Mesodermal cell (in vitro differentiated cells): ENCODE results near the gene EIF5B.

Experiments
- H3K27ac ChIP-seq: 2 replicates; pipeline ENCODE4 v1.7.0; 2013; ENCODE audit warnings: mild to moderate bottlenecking, low read depth, low read length, moderate library complexity; ENCODE audit not compliant: severe bottlenecking
- H3K36me3 ChIP-seq: 2 replicates; pipeline ENCODE4 v1.7.1; 2013; ENCODE audit warnings: mild to moderate bottlenecking, low read length, moderate library complexity; ENCODE audit not compliant: control insufficient read depth, insufficient read depth
- H3K4me1 ChIP-seq: one replicate; pipeline ENCODE4 v1.7.1; 2013; ENCODE audit warnings: mild to moderate bottlenecking, low read length; ENCODE audit not compliant: insufficient read depth, control insufficient read depth, poor library complexity, severe bottlenecking
- H3K4me3 ChIP-seq: 2 replicates; pipeline ENCODE4 v1.7.0; 2013; ENCODE audit warnings: low read length, control low read depth, mild to moderate bottlenecking; ENCODE audit not compliant: insufficient read depth, poor library complexity, severe bottlenecking; ENCODE audit errors: extremely low read depth
- H3K9me3 ChIP-seq: 2 replicates; pipeline ENCODE4 v1.7.1; 2013; ENCODE audit warnings: mild to moderate bottlenecking, low read length, moderate library complexity; ENCODE audit not compliant: control insufficient read depth
- WGBS, 2 experiments: methylation state at CpG; one replicate each; pipeline ENCODE4 v1.1.5; 2013; ENCODE audit warnings: missing lambda C conversion rate in 2 of 2; ENCODE audit not compliant: insufficient coverage in 2 of 2; 5-methylcytosine and 5-hydroxymethylcytosine counted together

EIF5B gene

GRCh38 chr2:99397266-99397920, 60.2 kb downstream of the EIF5B start:
- no peaks in the 10 kb centered on the region for H3K4me1 ChIP-seq
- WGBS, 2 experiments = 82 to 95% methylated on average over 1 to 3 of the region's 3 CpGs
- H3K4me3 ChIP-seq = no peak overlapping the region
- H3K27ac ChIP-seq = no peak overlapping the region
- H3K36me3 ChIP-seq = peaks cover 100% of the 10 kb centered on the region
- H3K9me3 ChIP-seq = no peaks in the 10 kb centered on the region

- Histone ChIP-seq H3K27ac (no peak overlapping the region), H3K4me3 (no peak overlapping the region), H3K9me3 (no peaks in the 10 kb centered on the region), H3K4me1 (peaks cover 3% of the 10 kb centered on the region), H3K36me3 (peaks cover 100% of the 10 kb centered on the region)
- whole genome bisulfite sequencing, 2 experiments = 83 to 100% methylated on average over 2 to 4 of the region's 5 CpGs
Measured at GRCh38 chr2:99398303-99398702, 61.1 kb downstream of the EIF5B start.

DNA sequence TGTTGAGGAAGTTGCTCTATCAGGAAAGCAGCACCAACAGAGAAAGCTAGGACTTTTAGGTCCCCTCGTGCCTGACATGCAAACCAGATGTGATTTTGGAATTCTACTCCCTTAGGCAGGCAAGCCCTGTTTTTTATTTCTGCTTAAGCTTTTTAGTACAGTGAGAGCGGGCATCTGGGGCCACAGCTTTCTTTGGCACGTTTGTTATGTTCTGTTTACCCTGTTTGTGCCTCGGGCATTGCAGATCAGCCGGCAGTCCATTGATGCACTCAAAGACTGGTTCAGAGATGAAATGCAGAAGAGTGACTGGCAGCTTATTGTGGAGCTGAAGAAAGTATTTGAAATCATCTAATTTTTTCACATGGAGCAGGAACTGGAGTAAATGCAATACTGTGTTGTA, 61.9 kb downstream of the EIF5B start:
- H3K27ac ChIP-seq = no peak overlapping the region
- H3K36me3 ChIP-seq = peaks cover 100% of the 10 kb centered on the region
- H3K9me3 ChIP-seq = no peaks in the 10 kb centered on the region
- 84 to 88% methylated on average over 5 of the region's 5 CpGs for WGBS, 2 experiments
- H3K4me3 ChIP-seq = no peak overlapping the region
- peaks cover 8% of the 10 kb centered on the region for H3K4me1 ChIP-seq

GRCh38 chr2:99399795-99400194, 62.6 kb downstream of the EIF5B start:
- H3K36me3 ChIP-seq = peaks cover 99% of the 10 kb centered on the region
- no peak overlapping the region for H3K27ac ChIP-seq
- H3K9me3 ChIP-seq = no peaks in the 10 kb centered on the region
- WGBS, 2 experiments = 88% methylated on average over 1 of the region's 2 CpGs; no CpG with 5 or more reads in 1 of the 2 experiments
- H3K4me3 ChIP-seq = no peak overlapping the region
- H3K4me1 ChIP-seq = peaks cover 14% of the 10 kb centered on the region

DNA sequence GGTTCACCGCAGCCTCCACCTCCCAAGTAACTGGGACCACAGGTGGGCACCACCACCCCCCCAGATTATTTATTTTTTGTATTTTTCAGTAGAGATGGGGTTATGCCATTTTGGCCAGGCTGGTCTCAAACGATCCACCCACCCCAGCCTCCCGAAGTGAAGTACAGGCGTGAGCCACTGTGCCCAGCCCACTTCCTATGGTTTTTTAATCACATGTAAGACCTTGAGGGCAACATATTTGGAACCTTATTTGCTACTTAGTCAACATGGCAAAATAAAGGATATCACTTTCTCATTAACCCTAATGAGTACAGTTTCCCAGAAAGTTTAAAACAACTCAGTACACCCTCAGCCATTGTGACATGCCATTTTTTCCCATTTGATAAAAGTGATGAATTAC, 64.7 kb downstream of the EIF5B start:
- H3K27ac ChIP-seq = no peak overlapping the region
- no peaks in the 10 kb centered on the region for H3K9me3 ChIP-seq
- WGBS, 2 experiments = 80 to 100% methylated on average over 3 of the region's 4 CpGs
- peaks cover 14% of the 10 kb centered on the region for H3K4me1 ChIP-seq
- H3K36me3 ChIP-seq = peaks cover 98% of the 10 kb centered on the region
- no peak overlapping the region for H3K4me3 ChIP-seq

- Histone ChIP-seq H3K36me3 (peaks cover 96% of the 10 kb centered on the region), H3K4me3 (no peak overlapping the region), H3K27ac (no peak overlapping the region), H3K4me1 (peaks cover 14% of the 10 kb centered on the region), H3K9me3 (no peaks in the 10 kb centered on the region)
Measured at GRCh38 chr2:99403084-99403483, 65.9 kb downstream of the EIF5B start.

GRCh38 chr2:99403524-99403923, 66.3 kb downstream of the EIF5B start:
- Histone ChIP-seq H3K4me1 (peaks cover 14% of the 10 kb centered on the region), H3K27ac (peak overlapping the region; percentile 10), H3K36me3 (peaks cover 95% of the 10 kb centered on the region), H3K4me3 (no peak overlapping the region), H3K9me3 (no peaks in the 10 kb centered on the region)
- WGBS, 2 experiments = 80 to 82% methylated on average over 2 to 4 of the region's 4 CpGs

- H3K9me3 ChIP-seq = no peaks in the 10 kb centered on the region
- H3K27ac ChIP-seq = no peak overlapping the region
- peaks cover 94% of the 10 kb centered on the region for H3K36me3 ChIP-seq
- peaks cover 14% of the 10 kb centered on the region for H3K4me1 ChIP-seq
- no peak overlapping the region for H3K4me3 ChIP-seq
- WGBS, 2 experiments = 88 to 97% methylated on average over 4 to 5 of the region's 8 CpGs
Measured at GRCh38 chr2:99404039-99404796, 67.0 kb downstream of the EIF5B start.

DNA sequence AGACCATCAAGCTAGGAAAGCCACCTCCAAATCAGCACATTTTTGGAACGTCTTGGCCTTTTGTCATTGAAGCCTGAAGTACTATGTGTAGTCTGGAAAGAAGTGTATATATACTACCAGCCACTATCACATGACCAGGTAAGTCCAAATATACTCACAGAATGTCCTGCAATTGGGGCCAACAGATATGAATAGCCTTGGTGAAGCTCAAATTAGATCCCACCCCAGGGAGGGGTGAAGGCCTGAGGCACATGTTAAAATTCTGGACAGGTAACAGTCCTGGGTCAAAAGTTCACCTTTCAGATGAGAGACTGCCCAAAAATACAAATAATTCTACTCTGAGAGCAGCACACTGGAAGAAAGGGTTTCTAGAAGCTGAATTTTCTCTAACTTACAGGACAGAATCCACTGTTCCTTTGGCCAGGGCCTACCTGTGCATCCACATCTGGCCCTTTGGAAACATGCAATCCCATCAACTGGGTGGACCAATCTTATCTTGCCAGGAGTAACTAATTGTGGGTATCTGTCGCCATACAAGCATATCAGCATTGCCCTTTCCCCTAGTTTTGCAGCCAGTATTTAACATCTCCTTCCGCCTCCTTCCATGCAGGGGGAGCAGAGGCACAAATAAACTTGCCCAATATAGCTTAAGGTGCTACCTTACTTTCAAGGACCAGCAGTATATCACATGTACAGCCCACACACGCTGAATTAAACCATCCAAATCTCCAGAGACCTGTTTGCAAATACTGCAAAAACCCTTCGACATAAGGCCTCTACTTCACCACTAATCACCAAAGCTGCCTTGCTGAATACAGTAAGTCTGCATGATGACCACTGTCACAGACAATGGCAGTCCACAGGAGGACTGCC, 67.8 kb downstream of the EIF5B start:
- peaks cover 14% of the 10 kb centered on the region for H3K4me1 ChIP-seq
- no peaks in the 10 kb centered on the region for H3K9me3 ChIP-seq
- no peak overlapping the region for H3K27ac ChIP-seq
- WGBS, 2 experiments = 92 to 95% methylated on average over 4 of the region's 5 CpGs
- H3K36me3 ChIP-seq = peaks cover 94% of the 10 kb centered on the region
- H3K4me3 ChIP-seq = no peak overlapping the region

GRCh38 chr2:99406137-99406536, 68.9 kb downstream of the EIF5B start:
- H3K4me1 ChIP-seq = peaks cover 14% of the 10 kb centered on the region
- H3K4me3 ChIP-seq = no peak overlapping the region
- no peak overlapping the region for H3K27ac ChIP-seq
- H3K9me3 ChIP-seq = no peaks in the 10 kb centered on the region
- H3K36me3 ChIP-seq = peaks cover 92% of the 10 kb centered on the region
- 100% methylated on average over 4 of the region's 6 CpGs; no CpG with 5 or more reads in 1 of the 2 experiments for WGBS, 2 experiments
